IPS-18a (cell line): ENCODE data around the gene ANKRD31.
"Not testable (repeated sequence)": the region's sequence is repeated elsewhere in the genome, so short reads cannot be mapped to it uniquely, and the experiment has no call there.

Experiments
- H3K27ac ChIP-seq: one replicate; pipeline ENCODE4 v1.5.1; 2013; ENCODE audit warnings: low read length
- H3K27me3 ChIP-seq: one replicate; pipeline ENCODE4 v1.6.1; 2013; ENCODE audit warnings: mild to moderate bottlenecking, low read length; ENCODE audit not compliant: control insufficient read depth, insufficient read depth
- H3K36me3 ChIP-seq: one replicate; pipeline ENCODE4 v1.6.1; 2013; ENCODE audit warnings: low read depth, low read length; ENCODE audit not compliant: control insufficient read depth
- H3K4me1 ChIP-seq: one replicate; pipeline ENCODE4 v1.6.1; 2013; ENCODE audit warnings: low read depth, low read length; ENCODE audit not compliant: control insufficient read depth
- H3K4me3 ChIP-seq: one replicate; pipeline ENCODE4 v1.5.1; 2013; ENCODE audit warnings: low read length
- H3K9ac ChIP-seq: one replicate; pipeline ENCODE4 v1.6.1; 2013; ENCODE audit warnings: mild to moderate bottlenecking, low read length, moderate library complexity
- H3K9me3 ChIP-seq: one replicate; pipeline ENCODE4 v1.6.1; 2013; ENCODE audit warnings: low read depth, low read length; ENCODE audit not compliant: control insufficient read depth

ANKRD31 gene

DNA sequence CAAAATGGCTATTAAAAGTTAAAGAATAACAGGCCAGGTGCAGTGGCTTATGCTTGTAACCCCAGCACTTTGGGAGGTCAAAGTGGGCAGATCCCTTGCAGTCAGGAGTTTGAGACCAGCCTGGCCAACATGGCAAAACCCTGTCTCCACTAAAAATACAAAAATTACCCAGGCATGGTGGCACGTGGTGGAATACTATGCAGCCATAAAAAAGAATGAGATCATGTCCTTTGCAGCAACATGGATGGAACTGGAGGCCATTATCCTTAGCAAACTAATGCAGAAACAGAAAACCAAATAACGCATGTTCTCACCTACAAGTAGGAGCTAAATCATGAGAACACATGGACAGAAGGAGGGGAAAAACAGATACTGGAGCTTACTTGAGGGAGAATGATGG, 15.9 kb downstream of the ANKRD31 start:
- H3K9me3 ChIP-seq, H3K4me1 ChIP-seq, H3K9ac ChIP-seq, H3K4me3 ChIP-seq, H3K36me3 ChIP-seq, H3K27me3 ChIP-seq, H3K27ac ChIP-seq: not testable (repeated sequence)

DNA sequence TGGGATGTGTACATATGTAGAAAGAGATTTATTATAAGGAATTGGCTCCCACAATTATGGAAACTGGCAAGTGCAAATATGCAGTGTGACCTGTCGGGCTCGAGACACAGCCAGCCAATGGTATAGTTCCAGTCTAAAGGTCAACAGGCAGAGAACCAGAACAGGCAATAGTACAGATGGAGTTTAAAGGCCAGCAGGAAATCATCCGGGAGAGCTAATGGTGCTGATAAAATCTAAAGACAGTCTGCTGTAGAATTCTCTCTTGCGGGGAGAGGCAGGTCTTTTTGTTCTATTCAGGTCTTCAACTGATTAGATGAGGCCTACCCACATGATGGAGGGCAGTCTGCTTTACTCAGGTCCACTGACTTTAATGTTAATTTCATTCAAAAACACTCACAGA, 21.8 kb downstream of the ANKRD31 start:
- Histone ChIP-seq H3K9me3 (no peaks in the 10 kb centered on the region), H3K27ac (no peak overlapping the region), H3K9ac (no peak overlapping the region), H3K4me1 (no peaks in the 10 kb centered on the region), H3K4me3 (no peak overlapping the region), H3K36me3 (no peaks in the 10 kb centered on the region), H3K27me3 (no peaks in the 10 kb centered on the region)

- Histone ChIP-seq H3K4me3 (no peak overlapping the region), H3K9me3 (no peaks in the 10 kb centered on the region), H3K27me3 (no peaks in the 10 kb centered on the region), H3K27ac (no peak overlapping the region), H3K9ac (no peak overlapping the region), H3K36me3 (no peaks in the 10 kb centered on the region), H3K4me1 (no peaks in the 10 kb centered on the region)
Measured at GRCh38 chr5:75214409-75214808, 22.3 kb downstream of the ANKRD31 start.

DNA sequence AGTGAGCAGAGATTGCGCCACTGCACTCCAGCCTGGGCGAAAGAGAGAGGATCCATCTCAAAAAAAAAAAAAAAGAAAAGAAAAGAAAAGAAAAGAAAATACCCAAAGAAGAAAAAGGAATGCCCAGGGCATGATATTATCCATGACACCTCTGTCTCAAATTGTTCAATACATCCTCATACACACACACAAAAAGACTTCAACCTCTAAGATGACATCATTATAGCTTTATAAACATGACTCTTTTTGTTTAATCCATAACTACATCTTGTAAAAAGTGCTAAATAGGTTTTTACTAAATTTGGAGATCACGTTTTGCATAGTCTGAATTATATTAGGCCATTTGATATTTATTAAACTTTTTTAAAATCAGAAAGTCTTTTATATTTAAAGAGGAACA, 33.1 kb downstream of the ANKRD31 start:
- no peaks in the 10 kb centered on the region for H3K36me3 ChIP-seq
- H3K4me1 ChIP-seq = no peaks in the 10 kb centered on the region

GRCh38 chr5:75202935-75203334, 33.7 kb downstream of the ANKRD31 start:
- Histone ChIP-seq H3K36me3 (no peaks in the 10 kb centered on the region), H3K27me3 (no peaks in the 10 kb centered on the region), H3K27ac (no peak overlapping the region), H3K9ac (no peak overlapping the region), H3K4me1 (no peaks in the 10 kb centered on the region), H3K9me3 (no peaks in the 10 kb centered on the region), H3K4me3 (no peak overlapping the region)

More for the DNA sequence above, 33.1 kb downstream of the ANKRD31 start:
- Histone ChIP-seq H3K4me3 (no peak overlapping the region), H3K9me3 (no peaks in the 10 kb centered on the region), H3K9ac (no peak overlapping the region), H3K27ac (no peak overlapping the region), H3K27me3 (no peaks in the 10 kb centered on the region)

DNA sequence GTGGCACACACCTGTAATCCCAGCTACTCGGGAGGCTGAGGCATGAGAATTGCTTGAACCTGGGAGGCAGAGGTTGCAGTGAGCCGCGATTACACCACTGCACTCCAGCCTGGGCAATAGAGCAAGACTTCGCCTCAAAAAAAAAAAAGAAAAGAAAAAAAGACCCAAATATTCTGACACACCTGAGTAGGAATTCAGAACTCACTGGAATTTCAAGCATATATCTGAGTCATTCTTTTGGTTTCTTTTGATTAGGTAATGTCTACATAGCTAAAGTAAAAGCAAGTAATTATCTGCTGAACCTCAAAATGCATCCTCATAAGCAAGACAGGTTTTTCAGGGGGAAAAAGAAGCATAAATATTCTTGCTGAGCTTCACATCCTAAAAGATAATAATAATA, 35.9 kb downstream of the ANKRD31 start:
- H3K9ac ChIP-seq = no peak overlapping the region
- H3K9me3 ChIP-seq = no peaks in the 10 kb centered on the region
- no peak overlapping the region for H3K4me3 ChIP-seq
- H3K4me1 ChIP-seq = no peaks in the 10 kb centered on the region
- H3K27ac ChIP-seq = no peak overlapping the region
- H3K36me3 ChIP-seq = no peaks in the 10 kb centered on the region
- no peaks in the 10 kb centered on the region for H3K27me3 ChIP-seq

DNA sequence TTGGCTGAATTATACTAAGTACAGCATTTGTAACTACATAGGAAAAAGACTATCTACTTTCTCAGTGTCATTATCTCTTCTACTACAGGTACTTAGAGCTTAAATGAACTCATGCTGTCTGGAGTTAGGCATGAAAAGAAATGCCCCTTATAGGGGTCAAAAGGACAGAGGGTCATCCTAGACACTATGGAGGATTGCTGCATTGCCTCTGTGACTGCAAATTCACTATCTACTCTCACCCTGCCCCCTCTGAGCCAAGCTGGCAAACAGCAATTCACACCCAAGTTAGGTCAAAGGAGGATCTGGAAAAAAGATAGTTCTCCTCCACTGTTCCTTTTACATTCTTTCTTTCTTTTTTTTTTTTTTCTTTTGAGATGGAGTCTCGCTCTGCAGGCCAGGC, 36.7 kb downstream of the ANKRD31 start:
- Histone ChIP-seq H3K36me3 (no peaks in the 10 kb centered on the region), H3K27me3 (no peaks in the 10 kb centered on the region), H3K9ac (no peak overlapping the region), H3K27ac (no peak overlapping the region), H3K4me3 (no peak overlapping the region), H3K9me3 (no peaks in the 10 kb centered on the region), H3K4me1 (no peaks in the 10 kb centered on the region)

- no peak overlapping the region for H3K27ac ChIP-seq
- H3K4me3 ChIP-seq = no peak overlapping the region
- H3K4me1 ChIP-seq = no peaks in the 10 kb centered on the region
- no peaks in the 10 kb centered on the region for H3K9me3 ChIP-seq
- no peak overlapping the region for H3K9ac ChIP-seq
- H3K27me3 ChIP-seq = no peaks in the 10 kb centered on the region
- H3K36me3 ChIP-seq = no peaks in the 10 kb centered on the region
Measured at GRCh38 chr5:75199071-75199470, 37.6 kb downstream of the ANKRD31 start.

GRCh38 chr5:75197745-75198144, 38.9 kb downstream of the ANKRD31 start:
- Histone ChIP-seq H3K9ac (no peak overlapping the region), H3K36me3 (no peaks in the 10 kb centered on the region), H3K27ac (no peak overlapping the region), H3K27me3 (no peaks in the 10 kb centered on the region), H3K4me3 (no peak overlapping the region), H3K4me1 (no peaks in the 10 kb centered on the region), H3K9me3 (no peaks in the 10 kb centered on the region)

GRCh38 chr5:75192804-75193203, 43.9 kb downstream of the ANKRD31 start:
- Histone ChIP-seq H3K27me3 (no peaks in the 10 kb centered on the region), H3K4me1 (no peaks in the 10 kb centered on the region), H3K4me3 (no peak overlapping the region), H3K36me3 (no peaks in the 10 kb centered on the region), H3K9me3 (no peaks in the 10 kb centered on the region), H3K9ac (no peak overlapping the region), H3K27ac (no peak overlapping the region)

DNA sequence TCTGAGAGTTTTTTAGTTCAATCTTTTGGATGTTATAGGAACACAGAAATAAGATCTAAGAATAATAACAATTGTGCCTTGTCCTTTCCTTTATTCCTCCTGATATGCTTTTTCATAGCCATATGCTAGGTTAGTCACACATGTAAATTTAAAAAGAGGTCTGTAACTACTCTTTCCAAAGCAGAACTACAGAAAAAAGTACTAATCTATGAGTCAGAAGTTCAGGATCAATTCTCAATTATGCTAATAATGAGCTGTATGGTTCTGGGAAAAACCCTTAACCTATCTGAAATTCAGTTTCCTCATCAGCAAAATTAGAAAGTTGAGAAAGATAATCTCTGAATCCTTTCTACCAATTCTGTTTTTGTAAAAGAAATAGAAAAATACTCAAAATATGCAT, 44.4 kb downstream of the ANKRD31 start:
- Histone ChIP-seq H3K27ac (no peak overlapping the region), H3K9ac (no peak overlapping the region), H3K36me3 (no peaks in the 10 kb centered on the region), H3K4me1 (no peaks in the 10 kb centered on the region), H3K27me3 (no peaks in the 10 kb centered on the region), H3K9me3 (no peaks in the 10 kb centered on the region), H3K4me3 (no peak overlapping the region)

DNA sequence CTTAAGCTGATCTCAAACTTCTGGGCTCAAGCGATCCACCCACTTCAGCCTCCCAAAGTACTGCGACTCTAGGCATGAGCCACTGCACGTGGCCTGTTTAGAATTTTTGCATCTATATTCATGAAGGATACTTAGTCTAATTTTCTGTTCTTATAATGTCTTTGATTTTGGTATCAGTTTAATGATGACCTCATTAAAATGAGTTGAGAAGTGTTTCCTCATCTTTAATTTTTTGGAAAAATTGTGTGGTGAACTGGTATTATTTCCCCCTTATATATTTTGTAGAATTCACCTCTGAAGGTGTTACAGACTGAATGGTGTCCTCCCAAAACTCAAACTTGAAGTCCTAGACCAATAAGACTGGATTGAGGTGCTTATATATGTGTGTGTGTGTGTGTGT, 46.5 kb downstream of the ANKRD31 start:
- Histone ChIP-seq H3K4me3 (no peak overlapping the region), H3K27ac (no peak overlapping the region), H3K9me3 (no peaks in the 10 kb centered on the region), H3K9ac (no peak overlapping the region), H3K36me3 (no peaks in the 10 kb centered on the region), H3K4me1 (no peaks in the 10 kb centered on the region), H3K27me3 (no peaks in the 10 kb centered on the region)
